ENCODE results near the gene JAK3. TPM values are rescaled to one million over a fixed set of nuclear protein-coding genes. Genes with fewer than 3 reads are reported as not detected.

The JAK3 gene
- polyA plus RNA-seq, 1 of the 3 experiments (the other 2 are of a cell fraction) = 1.3 TPM

- ChIA-PET CTCF (interaction anchor here (0.6 to 2.8 kb wide), 9 partner anchors 9 to 426 kb away, joined by 3 to 20 read pairs (median 3); partner anchors contain the start of genes CCDC124 and RPL18A), POLR2A (interaction anchor here (0.6 to 3.1 kb wide), 3 partner anchors 12 to 270 kb away, joined by 3 to 14 read pairs (median 5); partner anchors contain the start of gene RPL18A)
- H3K36me3 ChIP-seq (replicated peaks in 1 of 2; ENCODE audit: control insufficient read depth in 1 of 2, insufficient read depth in 2 of 2, low read length in 1 of 2) = no peaks in the 10 kb centered on the region
- no peaks in the 10 kb centered on the region for H3K79me2 ChIP-seq (ENCODE audit: insufficient read depth)
- H3K27ac ChIP-seq (ENCODE audit: low read depth in 2 of 2, low read length in 1 of 2) = peak overlapping the region in 1 of 2 experiments; percentile 19; a peak in 1 of 4 replicates
- peak overlapping the region; percentile 45 to 50 for H3K4me3 ChIP-seq (ENCODE audit: low read depth in 2 of 2, low read length in 1 of 2)
- no peaks in the 10 kb centered on the region for H3F3A ChIP-seq (replicated peaks; ENCODE audit: insufficient read depth)
- no peaks in the 10 kb centered on the region for H3K9me2 ChIP-seq
- H3K9ac ChIP-seq = peak overlapping the region; percentile 37
- no peak overlapping the region; the same call in 1 of the 2 replicates for H2AFZ ChIP-seq (ENCODE audit: low read depth)
- no peaks in the 10 kb centered on the region for H3K9me3 ChIP-seq
- DNase-seq = no peak
- no peaks in the 10 kb centered on the region for H3K27me3 ChIP-seq (ENCODE audit: insufficient read depth)
- TF ChIP-seq RAD21 (IDR thresholded peaks at IDR 0.05; ENCODE audit: low read length) (no peak), JUND (IDR thresholded peaks at IDR 0.05) (no peak), GATA2 (CRISPR knock-in tag; IDR thresholded peaks at IDR 0.05) (no peak), MEF2A (IDR thresholded peaks at IDR 0.05; ENCODE audit: borderline replicate concordance, low read depth) (no peak), RCOR1 (IDR thresholded peaks at IDR 0.05; ENCODE audit: low read length) (no peak), MXI1 (IDR thresholded peaks at IDR 0.05; ENCODE audit: low read depth, low read length) (no peak), POLR2AphosphoS5 (IDR thresholded peaks at IDR 0.05; ENCODE audit: low read depth, low read length) (no peak), TEAD4 (IDR thresholded peaks at IDR 0.05; ENCODE audit: borderline replicate concordance, insufficient read depth) (no peak), RFX5 (IDR thresholded peaks at IDR 0.05; ENCODE audit: low read length) (no peak), SMC3 (IDR thresholded peaks at IDR 0.05; ENCODE audit: low read depth, low read length) (no peak), REST (IDR thresholded peaks at IDR 0.05; ENCODE audit: low read depth, low read length) (no peak), NFIC (IDR thresholded peaks at IDR 0.05; ENCODE audit: borderline replicate concordance) (no peak), TCF12 (IDR thresholded peaks at IDR 0.05) (no peak), SIN3A (IDR thresholded peaks at IDR 0.05; ENCODE audit: borderline replicate concordance, low read depth, low read length) (no peak), PBX3 (IDR thresholded peaks at IDR 0.05) (no peak), EP300 (IDR thresholded peaks at IDR 0.05; ENCODE audit: borderline replicate concordance in 1 of 2, low read depth in 1 of 2, low read length in 1 of 2) (no peak), GABPA (IDR thresholded peaks at IDR 0.05; ENCODE audit: low read depth) (no peak)
- TF ChIP-seq, protein P1, sequence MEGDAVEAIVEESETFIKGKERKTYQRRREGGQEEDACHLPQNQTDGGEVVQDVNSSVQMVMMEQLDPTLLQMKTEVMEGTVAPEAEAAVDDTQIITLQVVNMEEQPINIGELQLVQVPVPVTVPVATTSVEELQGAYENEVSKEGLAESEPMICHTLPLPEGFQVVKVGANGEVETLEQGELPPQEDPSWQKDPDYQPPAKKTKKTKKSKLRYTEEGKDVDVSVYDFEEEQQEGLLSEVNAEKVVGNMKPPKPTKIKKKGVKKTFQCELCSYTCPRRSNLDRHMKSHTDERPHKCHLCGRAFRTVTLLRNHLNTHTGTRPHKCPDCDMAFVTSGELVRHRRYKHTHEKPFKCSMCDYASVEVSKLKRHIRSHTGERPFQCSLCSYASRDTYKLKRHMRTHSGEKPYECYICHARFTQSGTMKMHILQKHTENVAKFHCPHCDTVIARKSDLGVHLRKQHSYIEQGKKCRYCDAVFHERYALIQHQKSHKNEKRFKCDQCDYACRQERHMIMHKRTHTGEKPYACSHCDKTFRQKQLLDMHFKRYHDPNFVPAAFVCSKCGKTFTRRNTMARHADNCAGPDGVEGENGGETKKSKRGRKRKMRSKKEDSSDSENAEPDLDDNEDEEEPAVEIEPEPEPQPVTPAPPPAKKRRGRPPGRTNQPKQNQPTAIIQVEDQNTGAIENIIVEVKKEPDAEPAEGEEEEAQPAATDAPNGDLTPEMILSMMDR (IDR thresholded peaks at IDR 0.05) = no peak
- peaks cover 0 to 14% of the 10 kb centered on the region in 2 experiments; a peak in 1 of 4 replicates for H3K4me1 ChIP-seq (ENCODE audit: control insufficient read depth in 1 of 2, insufficient read depth in 2 of 2, low read depth in 1 of 2, low read length in 1 of 2)
- H3K4me2 ChIP-seq = peak overlapping the region; percentile 80
- WGBS (ENCODE audit: low lambda C conversion rate) = 80% methylated on average over 8 of the region's 20 CpGs
- no peaks in the 10 kb centered on the region for H4K20me1 ChIP-seq (ENCODE audit: insufficient read depth)
Observed at GRCh38 chr19:17842663-17843291, 5.0 kb downstream of the JAK3 start.

All from SK-N-SH (cell line).